NCI-H460 (cell line): ENCODE measurements around the gene RWDD2A. TPM values are rescaled to one million over a fixed set of nuclear protein-coding genes. Genes with fewer than 3 reads are reported as not detected.
"Not testable (repeated sequence)": the region's sequence is repeated elsewhere in the genome, so short reads cannot be mapped to it uniquely, and the experiment has no call there.

Experiments
- DNase-seq: peaks from one replicate; pipeline ENCODE4 v3.0.0-alpha.2; 2016; ENCODE audit warnings: low read depth; ENCODE audit errors: extremely low read depth
- polyA plus RNA-seq: library from polyadenylated mRNA; depleted of rRNA; stranded (reverse); fragments of >200 nt; gene quantifications from 2 replicates; pipeline ENCODE4 v1.2.3, GENCODE V29; 2014; cell fraction: nucleus; rRNA removed
- total RNA-seq: library from RNA; depleted of rRNA; stranded (reverse); fragments of >200 nt; shearing (Covaris generic); gene quantifications from 2 replicates; pipeline ENCODE4 v1.2.3, GENCODE V29; 2014; rRNA removed

The RWDD2A gene
- total RNA-seq = 1.9 and 2.6 TPM in 2 replicates
- polyA plus RNA-seq = 2.6 and 4.2 TPM in 2 replicates

- peak; percentile 77 for DNase-seq
These were observed at the start of gene RWDD2A, which contains the start of gene PGM3 for GRCh38 chr6:83192871-83193746. Gene RWDD2A, plus strand, starts transcription at chr6:83193357. Its CDS starts 1,095 bp downstream, at chr6:83194452. Gene PGM3, minus strand, starts transcription at chr6:83193265. Its CDS starts 2,253 bp downstream, at chr6:83191012.

- DNase-seq = no peak
These were observed 42.0 kb upstream of the RWDD2A start for GRCh38 chr6:83151114-83151513.

GRCh38 chr6:83152913-83153312, 40.2 kb upstream of the RWDD2A start:
- no peak for DNase-seq

DNA sequence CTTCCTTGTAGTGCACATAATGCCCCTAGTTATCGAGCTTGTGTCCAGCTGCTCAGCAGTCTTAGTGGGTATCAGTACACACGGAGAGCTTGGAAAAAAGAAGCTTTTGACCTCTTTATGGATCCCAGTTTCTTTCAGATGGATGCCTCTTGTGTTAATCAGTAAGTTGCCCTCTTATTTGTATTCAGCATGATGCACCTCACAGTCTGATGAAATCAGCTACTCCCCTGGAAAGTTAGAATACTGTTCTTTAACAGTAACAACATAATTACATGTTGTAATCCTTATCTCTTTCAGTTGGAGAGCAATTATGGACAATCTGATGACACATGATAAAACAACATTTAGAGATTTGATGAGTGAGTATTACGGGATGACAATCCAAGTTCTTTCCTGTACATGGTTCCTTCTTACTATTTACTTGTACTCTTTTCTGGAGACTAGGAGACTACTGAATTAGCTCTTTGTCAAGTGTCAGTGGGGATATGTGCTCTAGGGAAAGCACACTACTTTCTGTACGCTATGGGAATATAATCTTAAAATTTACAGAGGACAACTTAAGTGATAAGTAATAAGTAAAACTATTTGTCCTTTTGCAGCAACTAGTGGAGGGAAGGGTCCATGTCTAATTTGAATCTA, 39.2 kb upstream of the RWDD2A start:
- DNase-seq = no peak

- no peak for DNase-seq
These were observed 37.4 kb upstream of the RWDD2A start for GRCh38 chr6:83155794-83156193.

GRCh38 chr6:83160167-83160566, 33.0 kb upstream of the RWDD2A start:
- DNase-seq = no peak

- no peak for DNase-seq
These were observed 25.4 kb upstream of the RWDD2A start for GRCh38 chr6:83167726-83168278.

- no peak for DNase-seq
These were observed 24.6 kb upstream of the RWDD2A start for GRCh38 chr6:83168556-83168955.

DNA sequence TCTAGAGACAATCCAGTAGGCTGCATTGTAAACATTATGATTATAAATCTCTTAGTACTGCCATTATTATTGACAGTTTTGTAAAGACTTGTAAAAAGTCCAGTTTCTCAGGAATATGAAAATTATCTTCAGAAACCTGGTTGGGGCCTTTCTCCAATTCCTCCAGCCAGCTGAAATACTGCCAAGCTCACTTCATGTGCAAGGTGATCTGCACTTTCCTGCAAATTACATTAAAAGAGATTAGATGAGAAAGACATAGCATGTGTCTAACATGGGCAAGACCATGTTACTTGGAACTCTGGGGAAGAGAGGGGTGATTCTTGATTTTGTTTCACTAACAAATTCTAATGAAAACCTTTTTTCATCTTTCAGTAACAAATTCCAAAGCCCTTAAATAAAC, 24.1 kb upstream of the RWDD2A start:
- no peak for DNase-seq

- DNase-seq = no peak
These were observed 23.6 kb upstream of the RWDD2A start for GRCh38 chr6:83169511-83169910.

DNA sequence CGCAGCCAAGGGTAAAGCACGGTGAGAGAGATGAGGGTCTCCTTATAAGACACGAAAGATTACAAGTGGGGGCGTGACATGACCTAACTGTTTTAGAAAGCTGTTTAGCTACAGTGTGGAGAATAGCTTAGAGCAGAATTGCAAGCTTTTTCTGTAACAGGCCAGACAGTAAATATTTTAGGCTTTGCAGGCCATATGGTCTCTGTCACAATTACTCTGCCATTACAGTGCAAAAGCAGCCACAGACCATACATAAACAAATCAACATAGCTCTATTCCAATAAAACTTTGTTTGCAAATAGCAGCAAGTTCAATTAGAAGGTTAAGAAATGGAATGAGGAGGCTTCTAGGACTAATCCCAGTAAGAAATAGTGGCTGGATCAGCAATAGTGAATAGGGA, 16.9 kb upstream of the RWDD2A start:
- no peak for DNase-seq

DNA sequence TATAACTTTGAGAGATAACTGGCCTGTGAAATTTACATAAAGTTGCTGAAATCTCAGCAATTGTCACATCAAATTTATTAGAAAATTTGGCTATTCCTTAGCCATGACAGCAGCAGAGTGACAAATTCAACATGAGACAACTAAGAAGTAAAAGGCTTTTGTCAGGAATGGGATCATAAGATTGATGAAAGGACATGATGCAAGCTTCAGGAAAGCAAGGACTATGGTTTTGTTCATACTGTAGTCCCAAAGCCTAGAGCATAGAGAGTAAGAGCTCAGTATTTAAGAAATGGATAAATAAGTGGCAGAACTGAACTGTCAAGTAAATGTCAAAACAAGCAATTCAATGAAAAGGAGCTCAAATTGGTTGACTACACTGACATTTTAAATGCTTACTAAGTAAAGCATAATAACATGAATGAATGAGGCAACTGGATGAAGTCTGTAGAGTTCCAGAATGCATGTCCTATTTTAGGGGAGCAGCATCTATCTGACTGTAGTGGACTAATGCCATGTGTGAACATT, 12.7 kb upstream of the RWDD2A start:
- no peak for DNase-seq

DNA sequence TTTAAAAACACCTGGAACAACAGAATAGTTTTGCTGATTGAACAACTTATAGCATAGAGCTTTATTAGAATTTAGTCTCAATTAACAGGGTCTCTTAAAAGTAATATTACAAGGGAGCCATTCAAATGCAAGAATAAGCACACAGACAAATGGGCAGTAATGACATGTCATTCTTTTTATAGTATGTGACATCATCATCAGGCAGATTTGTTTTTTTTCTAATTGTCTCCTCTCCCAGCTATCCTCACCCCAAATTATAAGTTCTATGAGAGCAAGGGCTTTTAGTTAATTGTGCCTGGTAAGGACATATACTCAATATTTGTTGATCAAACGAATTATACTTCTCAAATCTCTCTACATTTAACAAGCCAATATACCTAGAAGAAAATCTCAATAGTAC, 11.0 kb upstream of the RWDD2A start:
- no peak for DNase-seq

DNA sequence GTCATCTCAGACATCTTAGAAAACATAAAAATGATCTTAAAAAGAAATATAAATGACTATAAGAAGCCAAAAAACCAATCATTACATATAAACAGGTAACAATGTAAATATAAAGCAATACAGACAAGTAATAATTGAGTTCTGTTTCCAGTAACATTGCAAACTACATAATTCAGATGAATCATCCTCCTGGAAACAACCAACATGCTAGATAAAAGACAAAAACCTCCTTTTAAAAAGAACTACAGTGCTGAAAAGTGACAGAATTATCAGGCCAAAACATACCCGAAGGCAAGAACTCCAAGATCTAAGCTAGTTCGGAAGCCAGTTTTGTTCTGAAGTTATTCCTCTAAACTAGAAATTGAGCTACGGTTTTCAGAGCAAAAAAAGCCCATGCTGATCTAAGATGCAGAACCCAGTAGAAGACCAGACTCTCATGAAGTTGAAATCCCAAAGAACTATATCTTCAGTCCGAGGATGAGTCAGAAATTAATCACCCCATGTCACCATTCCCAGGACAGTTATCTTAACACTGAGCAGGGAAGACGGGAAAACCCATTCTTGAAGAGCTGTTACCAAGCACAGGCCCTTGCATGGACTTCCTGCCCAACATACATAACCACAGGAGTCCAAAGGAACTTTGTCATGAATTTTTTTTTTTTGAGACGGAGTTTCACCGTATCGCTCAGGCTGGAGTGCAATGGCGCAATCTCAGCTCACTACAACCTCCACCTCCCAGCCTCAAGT, 9.9 kb upstream of the RWDD2A start:
- DNase-seq = no peak

- DNase-seq = no peak
These were observed 8.1 kb upstream of the RWDD2A start for GRCh38 chr6:83185096-83185495.

GRCh38 chr6:83188501-83188900, 4.7 kb upstream of the RWDD2A start:
- no peak for DNase-seq

DNA sequence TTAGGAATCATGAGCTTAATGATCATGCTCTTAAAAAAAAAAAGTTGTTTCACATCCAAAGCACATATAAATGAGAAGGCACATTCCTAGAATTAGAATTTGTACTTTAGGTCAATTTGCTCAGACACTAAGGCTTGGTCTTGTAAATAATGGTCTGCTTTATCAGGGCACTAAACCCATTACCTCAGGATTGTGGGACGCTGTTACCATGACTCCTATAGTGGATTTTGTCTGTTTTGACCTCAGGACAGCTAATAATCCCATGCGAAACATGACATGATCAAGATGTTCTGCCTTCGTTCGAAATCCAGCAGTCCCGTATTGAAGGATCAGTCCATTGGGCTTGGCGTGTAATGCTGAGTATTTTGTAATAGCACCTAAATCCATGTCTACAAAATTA, 2.5 kb upstream of the RWDD2A start:
- DNase-seq = no peak

DNA sequence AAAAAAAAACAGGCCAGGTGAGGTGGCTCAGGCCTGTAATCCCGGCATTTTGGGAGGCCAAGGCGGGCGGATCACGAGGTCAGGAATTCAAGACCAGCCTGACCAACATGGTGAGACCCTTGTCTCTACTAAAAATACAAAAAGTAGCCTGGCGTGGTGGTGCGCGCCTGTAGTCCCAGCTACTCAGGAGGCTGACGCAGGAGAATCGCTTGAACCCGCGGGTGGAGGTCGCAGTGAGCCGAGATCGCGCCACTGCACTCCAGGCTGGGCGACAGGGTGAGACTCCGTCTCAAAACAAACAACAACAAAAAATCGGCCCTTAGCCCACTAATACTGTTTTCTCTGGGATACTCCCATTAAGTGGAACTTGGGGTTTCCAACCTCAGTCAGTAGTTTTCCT, 1.2 kb upstream of the RWDD2A start:
- DNase-seq = not testable (repeated sequence)

GRCh38 chr6:83192456-83192855, 701 bp upstream of the RWDD2A start:
- no peak for DNase-seq

GRCh38 chr6:83193747-83194566, 800 bp downstream of the RWDD2A start:
- no peak for DNase-seq
